Measurements from ENCODE around the gene DOCK2.

DOCK2 gene

DNA sequence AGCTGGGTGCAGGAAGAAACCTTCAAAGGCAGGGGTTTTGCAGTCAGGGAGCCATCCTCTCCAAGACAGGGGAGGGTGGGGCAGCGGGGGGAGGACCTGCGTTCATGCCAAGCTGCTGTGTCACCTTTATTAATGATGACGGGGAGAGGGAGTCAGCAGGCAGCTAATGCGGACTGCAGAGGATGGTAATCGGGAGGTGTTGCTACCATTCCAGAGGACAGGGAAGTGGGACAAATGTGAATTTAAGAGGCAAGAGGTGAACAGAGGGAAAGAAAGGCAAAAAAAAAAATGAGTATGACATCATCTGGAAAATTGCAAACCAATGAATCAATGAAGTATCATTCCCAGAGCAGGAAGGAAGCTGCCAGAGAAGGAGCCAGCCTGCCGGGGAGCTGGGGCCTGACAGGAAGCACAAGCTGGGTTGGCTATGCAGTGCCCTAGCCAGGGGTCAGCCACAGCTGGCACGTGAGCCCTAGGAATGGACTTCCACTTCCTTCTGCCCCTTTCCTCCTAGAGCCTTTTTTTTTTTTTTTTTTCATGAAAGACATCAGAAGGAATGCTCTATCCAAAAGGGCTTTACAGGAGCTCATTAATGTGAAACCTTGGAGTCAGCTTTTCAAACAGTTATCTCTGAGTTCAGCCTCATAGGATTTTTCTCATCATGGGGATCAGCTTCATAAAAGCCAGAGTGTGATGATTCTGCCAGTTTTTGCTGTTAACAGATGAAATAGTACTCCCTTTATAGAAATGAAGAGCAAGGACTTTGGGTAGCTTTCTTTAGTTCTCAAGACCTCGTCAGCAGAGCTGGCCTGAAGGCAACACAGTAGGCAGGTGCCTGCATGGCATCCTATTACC lies 334.1 kb downstream of the DOCK2 start:
- TF ChIP-seq TAF1 (IDR thresholded peaks at IDR 0.05; ENCODE audit: borderline replicate concordance, insufficient read depth, low read length) = no peak
- TF ChIP-seq SIN3A (IDR thresholded peaks at IDR 0.05; ENCODE audit: borderline replicate concordance, insufficient read depth, low read length) = no peak
- TF ChIP-seq POLR2AphosphoS5 (IDR thresholded peaks at IDR 0.05; ENCODE audit: low read depth, low read length) = no peak
- TF ChIP-seq, protein P1, sequence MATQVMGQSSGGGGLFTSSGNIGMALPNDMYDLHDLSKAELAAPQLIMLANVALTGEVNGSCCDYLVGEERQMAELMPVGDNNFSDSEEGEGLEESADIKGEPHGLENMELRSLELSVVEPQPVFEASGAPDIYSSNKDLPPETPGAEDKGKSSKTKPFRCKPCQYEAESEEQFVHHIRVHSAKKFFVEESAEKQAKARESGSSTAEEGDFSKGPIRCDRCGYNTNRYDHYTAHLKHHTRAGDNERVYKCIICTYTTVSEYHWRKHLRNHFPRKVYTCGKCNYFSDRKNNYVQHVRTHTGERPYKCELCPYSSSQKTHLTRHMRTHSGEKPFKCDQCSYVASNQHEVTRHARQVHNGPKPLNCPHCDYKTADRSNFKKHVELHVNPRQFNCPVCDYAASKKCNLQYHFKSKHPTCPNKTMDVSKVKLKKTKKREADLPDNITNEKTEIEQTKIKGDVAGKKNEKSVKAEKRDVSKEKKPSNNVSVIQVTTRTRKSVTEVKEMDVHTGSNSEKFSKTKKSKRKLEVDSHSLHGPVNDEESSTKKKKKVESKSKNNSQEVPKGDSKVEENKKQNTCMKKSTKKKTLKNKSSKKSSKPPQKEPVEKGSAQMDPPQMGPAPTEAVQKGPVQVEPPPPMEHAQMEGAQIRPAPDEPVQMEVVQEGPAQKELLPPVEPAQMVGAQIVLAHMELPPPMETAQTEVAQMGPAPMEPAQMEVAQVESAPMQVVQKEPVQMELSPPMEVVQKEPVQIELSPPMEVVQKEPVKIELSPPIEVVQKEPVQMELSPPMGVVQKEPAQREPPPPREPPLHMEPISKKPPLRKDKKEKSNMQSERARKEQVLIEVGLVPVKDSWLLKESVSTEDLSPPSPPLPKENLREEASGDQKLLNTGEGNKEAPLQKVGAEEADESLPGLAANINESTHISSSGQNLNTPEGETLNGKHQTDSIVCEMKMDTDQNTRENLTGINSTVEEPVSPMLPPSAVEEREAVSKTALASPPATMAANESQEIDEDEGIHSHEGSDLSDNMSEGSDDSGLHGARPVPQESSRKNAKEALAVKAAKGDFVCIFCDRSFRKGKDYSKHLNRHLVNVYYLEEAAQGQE (IDR thresholded peaks at IDR 0.05; ENCODE audit: insufficient read depth in 1 of 2, low read depth in 2 of 2, low read length in 2 of 2) = no peak
- no peak for TF ChIP-seq FOXP2 (optimal IDR thresholded peaks at IDR 0.05; ENCODE audit: borderline replicate concordance, extremely low read depth, extremely low read length, insufficient read depth)

DNA sequence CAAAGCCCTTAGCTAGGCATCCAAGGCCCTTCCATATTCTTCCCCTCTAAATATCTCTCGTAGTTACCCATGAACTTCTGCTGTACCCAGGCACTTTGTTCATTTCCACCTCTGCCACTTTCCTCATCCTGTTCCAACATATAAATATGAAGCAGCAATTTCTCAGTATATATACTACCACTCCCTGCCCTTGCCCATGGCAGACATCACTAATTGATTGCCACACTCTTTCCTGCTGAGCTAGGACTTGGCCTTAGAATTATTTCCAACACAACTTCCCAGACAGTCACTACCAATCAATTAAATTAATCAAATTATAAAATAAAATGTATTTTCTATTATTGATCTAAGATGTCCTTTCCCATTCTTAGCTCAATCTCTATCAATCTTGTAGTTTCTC lies 334.7 kb downstream of the DOCK2 start:
- no peak for TF ChIP-seq TAF1 (IDR thresholded peaks at IDR 0.05; ENCODE audit: borderline replicate concordance, insufficient read depth, low read length)
- no peak for TF ChIP-seq POLR2AphosphoS5 (IDR thresholded peaks at IDR 0.05; ENCODE audit: low read depth, low read length)
- TF ChIP-seq FOXP2 (optimal IDR thresholded peaks at IDR 0.05; ENCODE audit: borderline replicate concordance, extremely low read depth, extremely low read length, insufficient read depth) = no peak
- TF ChIP-seq, protein P1 (IDR thresholded peaks at IDR 0.05; ENCODE audit: insufficient read depth in 1 of 2, low read depth in 2 of 2, low read length in 2 of 2) = no peak
- TF ChIP-seq SIN3A (IDR thresholded peaks at IDR 0.05; ENCODE audit: borderline replicate concordance, insufficient read depth, low read length) = no peak

DNA sequence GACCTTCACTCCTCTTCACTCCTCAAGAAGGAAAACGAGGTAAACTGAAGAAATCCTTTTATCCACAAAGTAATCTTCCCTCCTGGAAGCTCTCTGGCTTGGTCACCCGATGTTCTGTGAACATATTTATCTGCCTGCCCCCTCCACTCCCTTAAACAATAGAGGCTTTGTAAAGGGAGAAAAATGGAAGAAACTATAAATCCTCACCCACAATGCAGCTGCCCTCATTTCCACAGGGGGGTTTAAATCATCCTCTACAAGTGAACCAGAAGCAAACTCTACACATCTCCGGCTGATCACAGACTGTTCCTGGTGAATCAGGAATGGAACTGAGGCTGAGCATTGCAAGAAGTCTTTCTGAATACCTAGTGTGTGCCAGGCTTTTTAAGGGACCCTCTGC lies 336.0 kb downstream of the DOCK2 start:
- TF ChIP-seq FOXP2 (optimal IDR thresholded peaks at IDR 0.05; ENCODE audit: borderline replicate concordance, extremely low read depth, extremely low read length, insufficient read depth) = no peak
- no peak for TF ChIP-seq TAF1 (IDR thresholded peaks at IDR 0.05; ENCODE audit: borderline replicate concordance, insufficient read depth, low read length)
- TF ChIP-seq POLR2AphosphoS5 (IDR thresholded peaks at IDR 0.05; ENCODE audit: low read depth, low read length) = no peak
- TF ChIP-seq SIN3A (IDR thresholded peaks at IDR 0.05; ENCODE audit: borderline replicate concordance, insufficient read depth, low read length) = no peak
- TF ChIP-seq, protein P1 (IDR thresholded peaks at IDR 0.05; ENCODE audit: insufficient read depth in 1 of 2, low read depth in 2 of 2, low read length in 2 of 2) = no peak

DNA sequence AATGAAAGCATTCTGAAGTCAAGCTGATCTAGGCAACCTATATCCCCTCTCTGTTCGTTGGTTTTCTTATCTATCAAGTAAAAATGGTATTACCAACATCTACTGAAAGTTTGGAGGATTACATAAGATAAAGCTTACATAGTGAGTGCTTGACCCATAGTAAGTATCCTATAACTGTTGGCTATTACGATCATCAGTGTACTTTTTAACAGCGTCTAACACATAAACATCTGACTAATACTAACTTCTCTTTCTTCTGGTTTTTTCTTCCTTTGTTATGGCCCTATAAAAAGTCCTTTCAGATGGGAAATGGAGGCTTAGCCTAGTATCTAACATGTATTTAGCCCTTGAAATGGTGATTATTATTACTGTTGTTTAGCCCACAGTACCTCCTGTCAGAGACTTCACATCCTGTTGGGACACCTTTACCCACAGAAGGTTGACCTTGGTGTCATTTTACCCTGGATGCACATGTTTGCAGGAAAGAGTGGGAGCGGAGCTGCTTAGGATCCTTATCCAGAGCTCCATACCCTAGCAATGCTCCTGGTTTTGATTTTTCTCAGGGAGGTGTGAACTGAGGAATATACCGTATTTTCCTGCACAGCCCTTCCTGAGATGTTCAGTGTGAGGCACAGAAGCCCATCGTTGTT lies 337.2 kb downstream of the DOCK2 start:
- TF ChIP-seq FOXP2 (optimal IDR thresholded peaks at IDR 0.05; ENCODE audit: borderline replicate concordance, extremely low read depth, extremely low read length, insufficient read depth) (no peak), POLR2AphosphoS5 (IDR thresholded peaks at IDR 0.05; ENCODE audit: low read depth, low read length) (no peak), TAF1 (IDR thresholded peaks at IDR 0.05; ENCODE audit: borderline replicate concordance, insufficient read depth, low read length) (no peak), SIN3A (IDR thresholded peaks at IDR 0.05; ENCODE audit: borderline replicate concordance, insufficient read depth, low read length) (no peak)
- TF ChIP-seq, protein P1 (IDR thresholded peaks at IDR 0.05; ENCODE audit: insufficient read depth in 1 of 2, low read depth in 2 of 2, low read length in 2 of 2) = no peak
